Suppressor macrophage treated with lipopolysaccharide for 1 hour (primary cell): Measurements from ENCODE around the gene USP10.

Experiments
- DNase-seq, 3 donors: peaks; one replicate each; pipeline ENCODE4 v3.0.0-alpha.2; 2020 to 2022

Gene USP10

DNA sequence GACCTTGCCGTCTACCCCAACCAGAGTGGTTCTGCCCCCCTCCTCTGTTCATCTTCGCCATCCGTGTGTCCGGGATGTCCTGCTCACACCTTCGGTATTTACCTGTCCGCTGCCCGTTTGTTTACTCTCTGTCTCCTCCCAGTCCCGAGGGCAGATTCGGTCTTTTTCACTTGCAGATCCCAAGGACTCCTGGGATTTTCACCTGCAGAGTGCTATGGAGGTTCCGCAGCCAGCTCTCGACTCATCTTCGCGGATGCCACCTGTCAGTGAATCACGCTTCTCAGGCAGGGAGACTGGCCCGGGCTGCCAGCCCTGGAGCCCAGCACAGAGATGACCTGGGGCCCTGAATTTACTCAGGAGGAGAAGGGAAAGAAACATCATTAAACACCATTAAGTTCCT, 128.1 kb downstream of the USP10 start:
- DNase-seq, result no peak

DNA sequence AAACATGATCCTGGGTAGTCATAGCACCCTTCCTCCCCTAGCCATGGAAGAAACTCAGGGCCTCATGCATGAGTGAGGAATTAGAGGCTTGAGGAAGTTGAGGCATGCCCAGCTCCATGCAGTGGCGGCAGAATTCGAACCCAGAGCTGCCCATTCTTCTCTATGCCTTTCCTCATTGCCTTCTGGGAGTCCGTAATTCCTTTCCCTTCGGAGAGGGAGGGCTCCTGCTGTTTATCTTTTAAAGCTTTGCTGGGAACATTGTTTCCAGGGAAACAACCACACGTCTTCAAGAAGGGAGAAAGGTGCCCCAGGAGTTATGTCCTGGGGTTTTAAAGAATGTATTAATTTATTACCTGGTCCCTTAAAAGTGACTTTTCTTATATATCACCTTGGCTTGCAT, 128.5 kb downstream of the USP10 start:
- no peak for DNase-seq
